DMS 273 (cell line): Measurements from ENCODE around the gene SPAG8.

Experiments
- DNase-seq: peaks from one replicate; lab custom pipeline; 2025; ENCODE audit not compliant: unreplicated experiment; lab: John Stamatoyannopoulos, UW

Gene SPAG8

DNA sequence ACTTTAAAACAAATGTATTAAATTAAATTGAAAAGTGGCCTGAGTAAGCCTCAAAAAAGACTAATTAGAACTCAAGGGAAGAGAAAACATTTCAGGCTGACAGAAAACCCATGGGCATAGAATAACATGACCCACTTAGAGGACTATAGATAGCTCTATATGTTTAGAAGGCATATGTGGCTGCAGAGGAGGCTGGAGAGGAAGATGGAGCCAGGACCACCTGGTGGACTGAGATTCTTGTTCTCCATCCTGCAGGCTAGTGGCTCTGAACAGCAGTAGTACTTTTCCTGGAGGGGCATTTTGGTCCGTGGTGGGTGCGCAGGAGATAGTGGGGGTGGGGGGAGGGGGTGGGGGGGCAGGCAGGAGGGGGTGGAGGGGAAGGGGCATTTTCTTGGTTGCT is 31.0 kb downstream of the SPAG8 start:
- no peak for DNase-seq

DNA sequence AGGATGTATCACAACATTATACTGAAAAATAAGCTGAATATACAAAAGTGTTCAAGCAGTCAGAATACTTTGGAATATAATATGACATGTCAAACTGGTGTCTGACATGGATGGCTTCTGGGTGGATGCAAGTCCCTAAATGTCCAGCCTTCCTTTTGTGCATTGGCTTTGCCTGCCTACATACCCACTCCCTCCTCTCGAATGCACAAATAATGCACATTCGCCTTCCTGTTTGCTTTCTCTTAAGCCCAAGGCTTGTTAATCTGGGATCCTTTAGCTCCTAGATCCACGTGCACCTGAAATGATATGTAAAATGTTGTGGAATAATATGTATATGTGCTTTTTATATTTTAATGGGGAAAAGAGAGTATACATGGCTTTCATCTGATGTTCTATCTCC is 33.6 kb downstream of the SPAG8 start:
- DNase-seq = no peak

DNA sequence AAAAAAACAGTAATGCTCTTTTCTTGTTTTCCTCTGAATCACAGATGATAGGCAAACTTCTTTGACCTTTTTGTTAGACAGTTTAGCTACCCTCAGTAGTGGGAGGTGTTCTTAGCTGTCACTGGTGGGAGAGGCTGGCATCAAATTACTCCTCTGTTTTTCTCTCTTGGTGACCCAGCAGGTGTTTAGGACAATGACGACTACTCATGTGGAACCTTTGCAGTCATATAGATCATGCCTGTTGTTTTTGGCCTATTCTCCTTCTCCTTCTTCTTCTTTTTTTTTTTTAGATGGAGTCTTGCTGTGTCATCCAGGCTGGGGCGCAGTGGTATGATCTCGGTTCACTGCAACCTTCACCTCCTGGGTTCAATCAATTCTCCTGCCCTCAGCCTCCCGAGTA is 36.0 kb downstream of the SPAG8 start:
- peak; percentile 32 for DNase-seq

DNA sequence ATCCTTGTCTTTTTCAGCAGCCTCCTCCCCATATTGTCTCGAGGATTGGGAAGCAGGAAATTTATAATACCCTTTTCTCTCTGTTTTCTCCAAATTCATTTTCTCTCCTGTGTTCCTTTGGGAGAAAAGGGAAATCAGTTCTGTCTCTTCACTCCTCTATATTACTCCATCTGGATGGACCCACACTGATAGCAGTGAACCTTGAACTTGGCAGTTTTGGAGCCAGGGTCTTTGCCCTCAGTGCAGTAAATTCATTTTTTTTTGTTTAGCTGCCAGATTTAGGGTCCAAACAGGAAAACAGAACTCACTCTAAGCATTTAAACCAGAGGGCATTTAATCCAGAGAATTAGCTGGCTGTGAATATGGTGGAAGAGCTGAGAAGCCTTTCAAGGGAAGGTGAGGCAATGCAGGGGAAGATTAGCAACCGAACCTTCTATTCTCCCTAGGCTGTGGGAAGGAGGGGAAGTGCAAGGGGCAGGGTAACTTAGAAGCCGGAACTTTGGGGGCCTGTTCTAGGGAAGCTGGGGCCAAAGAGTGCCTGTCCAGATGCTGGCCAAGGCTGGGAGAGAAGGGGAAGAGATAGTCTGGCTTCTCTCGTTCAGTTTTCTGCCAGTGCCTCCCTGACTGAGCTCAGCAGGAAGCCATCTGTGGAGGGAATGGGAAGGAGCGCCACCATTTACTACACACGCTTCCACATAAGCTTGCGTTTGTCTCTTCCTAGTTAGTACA is 37.0 kb downstream of the SPAG8 start:
- peak; percentile 69 for DNase-seq

DNA sequence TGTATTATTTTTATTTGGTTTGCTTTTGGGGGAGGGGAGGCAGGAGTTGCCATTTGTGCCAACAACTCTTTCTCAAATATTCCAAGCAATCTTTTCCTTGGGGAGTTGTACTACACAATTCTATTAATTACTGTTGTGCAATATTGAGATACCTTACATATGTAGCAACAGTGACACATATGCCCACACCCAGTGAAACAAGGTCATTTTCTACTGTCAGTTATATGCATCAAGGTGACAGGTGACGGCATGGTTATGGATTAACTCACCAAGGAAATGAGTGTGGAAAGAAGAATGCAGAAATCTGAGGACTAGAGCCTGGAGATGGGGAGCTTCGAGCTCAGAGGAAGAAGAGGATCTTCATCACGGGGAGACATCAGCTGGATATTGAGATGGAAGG is 40.1 kb downstream of the SPAG8 start:
- no peak for DNase-seq

DNA sequence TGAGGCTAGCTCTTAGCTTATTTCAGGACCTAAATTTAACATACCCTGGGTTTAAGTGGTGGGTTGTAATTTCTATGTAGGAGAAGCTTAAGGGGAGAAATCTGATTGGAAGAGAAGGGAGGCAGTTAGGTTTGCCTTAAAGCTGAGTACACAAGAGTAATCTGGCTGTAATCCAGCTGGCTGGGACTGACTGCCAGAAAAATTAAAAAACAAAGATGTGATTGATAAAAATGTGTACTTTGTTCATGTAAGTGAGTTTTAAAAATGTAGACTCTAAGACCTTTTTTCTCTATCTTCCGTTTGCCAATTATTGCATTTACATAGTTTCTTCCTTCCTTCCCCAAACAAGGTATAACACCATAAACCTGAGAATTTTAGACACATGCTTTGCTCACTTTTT is 40.5 kb downstream of the SPAG8 start:
- peak; percentile 50 for DNase-seq

DNA sequence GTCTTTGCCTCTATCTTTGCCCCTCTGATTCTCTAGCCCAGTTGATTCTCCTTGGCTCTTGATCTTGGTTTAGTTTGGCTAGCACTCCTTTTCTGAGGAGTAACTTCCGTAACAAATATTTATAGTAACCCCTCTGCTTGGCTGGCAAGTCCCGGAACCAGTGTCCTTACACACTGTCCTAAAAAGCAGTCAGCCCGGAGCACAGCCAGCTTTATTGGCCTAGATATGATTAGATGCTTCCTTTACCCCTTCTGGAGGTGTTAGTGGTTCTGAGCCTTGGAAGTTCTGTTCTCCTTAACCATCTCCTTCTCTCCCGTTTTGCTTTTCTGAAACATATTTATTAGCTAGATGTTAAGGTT is 41.0 kb downstream of the SPAG8 start:
- DNase-seq = no peak

DNA sequence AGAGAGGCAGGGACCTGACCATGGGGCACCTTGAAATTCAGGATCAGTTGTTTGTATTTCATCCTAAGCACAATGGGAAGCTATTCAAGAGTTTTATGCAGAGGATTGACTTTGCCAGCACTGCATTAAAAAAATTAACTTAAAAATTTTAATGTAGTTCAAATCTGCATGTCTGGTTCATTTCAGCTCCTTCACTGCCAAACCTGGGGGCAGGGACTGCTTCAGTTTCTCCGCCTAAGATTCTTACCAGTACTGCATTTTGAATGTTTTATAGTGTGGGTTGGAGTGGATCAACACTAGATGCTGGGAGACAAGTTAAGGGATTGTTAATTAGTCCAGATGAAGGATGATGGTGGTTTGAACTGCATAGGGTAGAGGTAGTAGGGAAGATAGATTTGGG is 42.3 kb downstream of the SPAG8 start:
- DNase-seq = no peak

DNA sequence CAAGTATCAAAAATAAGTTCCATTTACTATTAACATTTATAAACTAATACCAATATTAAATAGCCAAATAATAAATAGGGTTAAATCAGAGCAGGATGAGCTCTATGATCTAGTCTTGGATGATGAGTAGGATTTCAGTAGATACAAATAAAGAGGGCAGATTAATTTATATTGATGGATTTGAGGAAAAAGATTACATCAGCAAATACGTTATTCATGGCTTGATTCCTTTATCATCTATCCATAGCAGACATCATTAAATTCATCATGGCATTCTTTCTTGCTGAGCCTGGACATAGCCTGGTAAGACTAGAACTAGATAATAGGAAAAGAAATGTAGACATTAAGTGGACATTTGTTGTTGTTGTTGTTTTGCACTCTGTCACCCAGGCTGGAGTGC is 44.6 kb downstream of the SPAG8 start:
- DNase-seq = no peak

DNA sequence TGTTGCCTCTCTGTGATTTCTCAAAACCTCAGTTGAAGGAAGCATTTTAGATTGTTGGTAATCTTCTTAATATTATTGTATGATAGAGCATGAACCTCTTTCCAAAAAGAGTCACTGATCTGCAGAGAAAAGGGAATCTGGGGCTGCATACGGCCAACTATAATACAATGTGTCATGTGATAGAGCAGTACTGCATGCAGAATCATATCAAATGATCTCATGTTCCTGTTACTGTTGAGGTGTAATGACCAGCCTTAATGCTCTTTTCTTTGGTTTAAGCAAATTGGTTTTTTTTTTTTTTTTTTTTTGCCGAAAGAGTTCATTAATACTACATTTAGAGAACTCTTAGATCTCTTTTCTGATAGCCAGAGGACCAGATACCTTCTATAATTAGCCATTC is 45.1 kb downstream of the SPAG8 start:
- DNase-seq = no peak

DNA sequence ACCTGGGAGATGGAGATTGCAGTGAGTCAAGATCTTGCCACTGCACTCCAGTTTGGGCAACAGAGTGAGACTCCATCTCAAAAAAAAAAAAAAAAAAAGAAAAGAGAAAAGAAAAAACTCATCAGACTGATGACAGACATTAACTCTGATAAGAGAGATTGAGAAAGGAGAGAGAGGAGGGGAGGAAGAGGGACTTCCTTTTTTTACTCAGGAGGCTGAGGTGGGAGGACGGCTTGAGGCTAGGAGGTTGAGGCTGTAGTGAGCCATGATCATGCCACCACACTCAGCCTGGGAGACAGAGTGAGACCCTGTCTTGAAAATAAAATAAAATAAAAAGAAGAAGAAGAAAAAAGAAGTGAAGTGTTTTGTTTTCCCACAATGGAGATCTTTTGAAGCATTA is 48.3 kb downstream of the SPAG8 start:
- no peak for DNase-seq

DNA sequence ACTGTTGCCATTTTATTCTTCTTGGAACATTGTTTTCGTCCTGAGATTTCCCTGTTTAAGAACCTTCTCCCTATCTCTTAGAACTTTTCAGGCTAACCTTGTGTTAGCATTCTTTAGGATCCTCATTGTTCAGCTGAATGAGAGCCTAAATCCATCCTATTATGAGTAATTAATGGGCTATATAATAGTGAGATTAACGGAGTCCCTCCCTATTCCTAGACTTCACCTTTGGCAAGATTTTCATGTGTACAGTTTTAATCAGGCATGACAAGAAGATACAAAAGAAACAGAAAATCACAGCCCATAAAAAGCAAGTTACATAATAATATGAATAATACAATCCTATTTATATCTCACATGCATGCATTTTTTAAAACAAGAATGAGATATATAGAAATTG is 48.9 kb downstream of the SPAG8 start:
- no peak for DNase-seq

DNA sequence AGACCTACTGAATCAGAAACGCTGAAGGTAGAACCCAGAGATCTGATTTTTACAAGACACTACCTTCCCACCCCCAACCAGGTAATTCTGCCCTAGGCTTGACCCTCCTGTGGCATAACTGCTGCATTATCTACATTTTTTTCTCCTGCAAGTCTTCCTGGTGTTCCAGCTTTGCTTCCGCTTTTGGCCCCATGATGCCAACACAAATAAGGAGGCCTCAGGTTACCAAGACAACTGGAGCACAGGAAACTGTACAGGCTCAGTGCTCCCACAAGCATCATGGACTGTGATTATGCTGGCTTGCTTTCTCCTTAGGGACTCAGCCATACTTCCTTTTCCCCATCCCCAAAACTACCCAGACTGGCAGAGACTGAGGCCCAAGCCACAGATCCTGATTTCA is 51.4 kb downstream of the SPAG8 start:
- DNase-seq = no peak

DNA sequence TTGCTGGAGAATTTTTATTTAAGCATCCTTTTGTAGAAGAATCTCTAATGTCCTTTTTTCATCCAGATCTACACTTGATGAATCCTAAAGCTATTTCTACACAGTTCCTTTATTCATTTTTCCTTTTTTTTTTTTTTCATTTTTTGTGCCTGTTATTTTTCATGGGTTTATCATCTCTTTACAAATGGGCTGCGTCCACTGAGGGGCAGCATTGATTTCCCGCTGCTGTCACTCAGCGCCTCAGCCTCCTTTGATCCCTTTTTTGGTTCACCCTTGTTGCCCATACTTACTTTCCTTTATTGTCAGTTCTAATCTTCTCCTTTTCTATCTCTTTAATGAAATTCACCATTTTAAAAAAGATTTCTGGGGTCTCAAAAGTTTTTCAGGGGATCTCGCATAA is 52.3 kb downstream of the SPAG8 start:
- DNase-seq = no peak
